ENCODE measurements around the gene POPDC3.

- TF ChIP-seq CTCF (IDR thresholded peaks at IDR 0.05; ENCODE audit: insufficient read depth, low read length, poor library complexity, severe bottlenecking) (no peak), EZH2phosphoT487 (conservative IDR thresholded peaks at IDR 0.05; ENCODE audit: low read length) (no peak)
These were observed 24.5 kb upstream of the POPDC3 start for GRCh38 chr6:105204331-105204730.

Measured in SU-DHL-6 (cell line).